Stimulated activated memory B cell treated with anti-CD40 and anti-IgM and Interleukin-4, amounts not matched to agents 10 μg/mL and 1 μg/mL and 100 μg/mL, for 72 hours (primary cell): ENCODE measurements around the gene TEX29.

ENCODE experiments used
- ATAC-seq: fragments of 150-1000 bp; cut with Tn5 transposase; 2 replicates; pipeline ENCODE4 v1.10.0; 2021
- H3K27ac Mint-ChIP-seq: one replicate; pipeline ENCODE4 v1.8.0; 2022; ENCODE audit warnings: mild to moderate bottlenecking, mixed read lengths
- H3K27me3 Mint-ChIP-seq: one replicate; pipeline ENCODE4 v1.8.0; 2022; ENCODE audit warnings: mixed read lengths
- H3K36me3 Mint-ChIP-seq: one replicate; pipeline ENCODE4 v1.8.0; 2022; ENCODE audit warnings: mixed read lengths
- H3K4me1 Mint-ChIP-seq: one replicate; pipeline ENCODE4 v1.8.0; 2022; ENCODE audit warnings: mixed read lengths
- H3K4me3 Mint-ChIP-seq: one replicate; pipeline ENCODE4 v1.8.0; 2022; ENCODE audit warnings: mild to moderate bottlenecking, moderate library complexity, mixed read lengths
- H3K9me3 Mint-ChIP-seq: one replicate; pipeline ENCODE4 v1.8.0; 2022; ENCODE audit warnings: mixed read lengths

Gene TEX29

DNA sequence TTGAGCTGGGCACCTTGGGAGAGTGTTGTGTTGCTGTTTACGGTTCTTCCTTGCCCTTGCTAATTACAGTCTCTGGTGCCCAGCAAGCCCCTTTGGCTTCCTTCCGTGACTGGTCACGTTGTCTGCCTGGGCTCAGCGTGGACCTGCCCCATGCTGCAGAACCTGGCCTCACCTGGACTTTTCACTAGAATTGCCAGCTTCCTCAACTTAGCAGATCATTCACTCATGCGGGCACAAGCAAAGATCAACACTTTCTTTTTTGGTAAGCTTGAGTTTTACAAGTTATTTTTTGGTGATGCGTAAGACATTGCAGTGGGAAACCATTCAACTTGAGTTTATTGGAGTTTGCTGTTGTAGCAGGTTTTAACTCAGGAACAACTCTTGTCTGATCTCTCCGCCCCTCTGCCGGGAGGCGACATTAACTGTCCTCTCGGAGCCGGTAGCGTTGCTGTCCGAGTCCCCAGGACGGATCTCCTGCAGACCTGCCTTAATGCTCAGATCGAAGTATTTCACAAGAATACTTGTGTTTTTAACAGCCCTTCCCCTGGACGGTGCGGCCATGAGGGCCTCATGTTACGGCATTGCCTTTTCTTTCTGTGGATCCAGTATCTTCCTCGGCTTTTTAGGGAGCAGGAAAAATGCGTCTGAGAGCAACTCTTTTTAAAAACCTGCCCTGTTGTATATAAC is 15.7 kb upstream of the TEX29 start:
- Mint-ChIP-seq H3K9me3 (peaks cover under 1% of the 10 kb centered on the region), H3K27me3 (no peaks in the 10 kb centered on the region), H3K36me3 (peaks cover 92% of the 10 kb centered on the region), H3K27ac (peak overlapping the region; percentile 87), H3K4me1 (peaks cover 19% of the 10 kb centered on the region), H3K4me3 (peak overlapping the region; percentile 59)
- peak; percentile 51 for ATAC-seq

DNA sequence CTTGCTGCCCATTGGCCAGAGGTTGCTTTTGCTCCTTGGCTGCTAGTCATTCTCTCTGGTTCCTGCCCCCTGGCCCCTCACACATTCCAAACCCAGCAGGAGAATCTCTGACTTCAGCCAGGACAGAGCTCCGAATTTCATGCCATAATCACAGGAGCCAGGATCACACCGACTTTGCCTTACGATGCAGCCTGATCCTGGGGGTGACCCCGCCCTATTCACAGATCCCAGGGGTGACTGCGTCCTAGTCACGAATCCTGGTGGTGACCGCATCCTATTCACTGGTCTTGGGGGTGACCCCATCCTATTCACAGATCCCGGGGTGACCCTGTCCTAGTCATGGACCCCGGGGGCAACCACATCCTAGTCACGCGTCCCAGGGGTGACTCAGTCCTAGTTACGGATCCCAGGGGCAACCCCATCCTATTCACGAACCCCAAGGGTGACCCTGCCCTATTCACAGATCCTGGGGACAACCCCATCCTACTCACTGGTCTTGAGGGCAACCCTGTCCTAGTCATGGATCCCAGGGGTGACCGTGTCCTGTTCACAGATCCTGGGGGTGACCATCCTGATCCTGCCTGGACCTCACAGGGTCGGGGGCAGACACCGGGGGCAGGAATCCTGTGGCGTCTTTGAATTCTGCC is 7.4 kb upstream of the TEX29 start:
- Mint-ChIP-seq H3K4me1 (no peaks in the 10 kb centered on the region), H3K4me3 (no peak overlapping the region), H3K9me3 (peaks cover 23% of the 10 kb centered on the region), H3K36me3 (peaks cover 81% of the 10 kb centered on the region), H3K27ac (no peak overlapping the region), H3K27me3 (no peaks in the 10 kb centered on the region)
- ATAC-seq: peak; percentile 20

GRCh38 chr13:111313911-111314425 is 6.5 kb upstream of the TEX29 start:
- Mint-ChIP-seq H3K9me3 (peaks cover 23% of the 10 kb centered on the region), H3K4me1 (no peaks in the 10 kb centered on the region), H3K4me3 (no peak overlapping the region), H3K36me3 (peaks cover 78% of the 10 kb centered on the region), H3K27ac (no peak overlapping the region), H3K27me3 (no peaks in the 10 kb centered on the region)
- ATAC-seq: no peak

DNA sequence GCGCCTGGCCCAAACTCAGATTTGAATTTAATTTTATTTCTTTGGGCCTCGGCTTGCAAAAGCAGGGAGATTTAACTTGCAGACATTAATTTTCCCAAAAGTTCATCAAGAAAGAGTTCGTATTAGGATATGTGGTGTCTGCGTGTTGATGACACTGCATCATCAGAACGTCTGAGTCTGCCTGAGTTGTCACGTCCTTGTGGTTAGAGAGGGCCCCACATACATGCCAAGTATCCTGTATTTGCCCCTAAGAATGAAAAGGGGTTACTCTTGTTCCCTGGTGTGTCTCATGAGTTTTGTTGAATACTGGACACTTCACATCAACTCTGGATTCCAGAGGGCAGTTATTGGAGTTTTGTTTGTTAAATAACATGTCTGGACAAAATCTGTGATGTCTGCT is 5.6 kb upstream of the TEX29 start:
- no peaks in the 10 kb centered on the region for H3K4me1 Mint-ChIP-seq
- ATAC-seq: no peak

DNA sequence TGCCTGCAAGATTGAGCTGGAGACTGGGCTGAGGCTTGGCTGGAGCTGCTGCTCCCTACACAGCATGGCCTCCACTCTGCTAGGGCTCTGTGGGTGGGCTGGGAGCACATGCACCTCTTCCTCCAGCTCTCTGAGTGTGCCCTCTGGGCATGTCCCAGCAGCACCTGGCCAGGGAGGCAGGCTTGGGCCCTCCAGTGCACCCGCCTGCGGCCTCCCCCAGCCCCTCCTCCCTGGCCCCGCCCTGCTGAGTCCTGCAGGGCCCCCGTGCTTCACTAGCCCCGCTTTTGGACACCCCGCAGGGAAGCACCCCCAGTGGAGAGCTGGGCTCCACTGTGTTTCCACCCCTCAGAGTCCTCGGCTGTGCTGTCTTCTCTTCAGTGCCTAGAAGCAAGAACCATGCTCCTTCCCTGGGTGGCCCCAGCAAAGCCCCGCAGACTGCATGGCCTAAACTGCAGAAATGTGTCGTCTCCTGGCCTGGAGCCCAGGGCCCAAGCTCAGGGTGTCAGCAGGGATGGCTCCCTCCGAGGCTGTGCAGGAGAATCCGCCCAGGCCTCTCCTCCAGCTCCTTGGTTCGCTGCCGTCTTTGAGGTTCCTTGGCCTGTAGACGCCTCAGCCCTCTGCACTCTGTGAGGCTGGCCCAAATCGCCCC is 5.0 kb upstream of the TEX29 start:
- Mint-ChIP-seq H3K36me3 (peaks cover 70% of the 10 kb centered on the region), H3K4me1 (no peaks in the 10 kb centered on the region), H3K27me3 (no peaks in the 10 kb centered on the region), H3K27ac (no peak overlapping the region), H3K9me3 (peaks cover 16% of the 10 kb centered on the region), H3K4me3 (no peak overlapping the region)
- peak; percentile 5 for ATAC-seq

More for the DNA sequence above, 5.6 kb upstream of the TEX29 start:
- no peaks in the 10 kb centered on the region for H3K27me3 Mint-ChIP-seq
- H3K27ac Mint-ChIP-seq: no peak overlapping the region
- peaks cover 75% of the 10 kb centered on the region for H3K36me3 Mint-ChIP-seq
- H3K4me3 Mint-ChIP-seq: no peak overlapping the region
- H3K9me3 Mint-ChIP-seq: peaks cover 22% of the 10 kb centered on the region

- Mint-ChIP-seq H3K4me1 (no peaks in the 10 kb centered on the region), H3K4me3 (no peak overlapping the region), H3K36me3 (peaks cover 63% of the 10 kb centered on the region), H3K9me3 (peaks cover 8% of the 10 kb centered on the region), H3K27me3 (no peaks in the 10 kb centered on the region), H3K27ac (no peak overlapping the region)
- no peak for ATAC-seq
These were observed 4.2 kb upstream of the TEX29 start for GRCh38 chr13:111316161-111316730.

DNA sequence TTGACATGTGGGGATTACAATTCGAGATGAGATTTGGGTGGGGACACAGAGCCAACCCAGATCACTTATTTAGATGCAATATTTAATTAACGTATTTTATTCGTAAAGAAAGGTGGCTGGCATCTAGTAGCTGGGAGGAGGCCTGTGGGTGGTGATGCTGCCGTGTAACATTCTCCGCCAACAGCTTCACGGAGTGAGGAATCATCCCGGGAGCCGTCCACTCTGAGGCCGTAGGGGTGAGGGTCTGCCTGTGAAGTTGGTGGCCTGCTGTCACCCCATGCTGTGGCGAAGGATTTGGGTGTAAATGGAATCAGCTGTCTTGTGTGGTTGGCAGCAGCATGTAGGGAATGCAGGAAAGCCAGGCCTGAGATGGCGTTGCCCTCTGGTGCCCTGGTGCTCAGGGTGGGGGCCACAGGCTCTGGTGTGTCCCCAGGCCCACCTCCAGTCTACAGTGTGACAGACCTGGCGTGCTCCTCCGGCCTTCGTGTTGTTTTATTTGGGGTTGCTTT is 3.3 kb upstream of the TEX29 start:
- ATAC-seq: no peak
- H3K36me3 Mint-ChIP-seq: peaks cover 54% of the 10 kb centered on the region
- H3K4me3 Mint-ChIP-seq: no peak overlapping the region

GRCh38 chr13:111317571-111318345 is 2.7 kb upstream of the TEX29 start:
- H3K9me3 Mint-ChIP-seq: peaks cover 5% of the 10 kb centered on the region
- peaks cover 48% of the 10 kb centered on the region for H3K36me3 Mint-ChIP-seq
- ATAC-seq: no peak
- H3K4me3 Mint-ChIP-seq: no peak overlapping the region
- no peaks in the 10 kb centered on the region for H3K27me3 Mint-ChIP-seq
- H3K27ac Mint-ChIP-seq: no peak overlapping the region
- no peaks in the 10 kb centered on the region for H3K4me1 Mint-ChIP-seq

More for the DNA sequence above, 3.3 kb upstream of the TEX29 start:
- Mint-ChIP-seq H3K4me1 (no peaks in the 10 kb centered on the region), H3K27ac (no peak overlapping the region), H3K9me3 (peaks cover 5% of the 10 kb centered on the region), H3K27me3 (no peaks in the 10 kb centered on the region)

DNA sequence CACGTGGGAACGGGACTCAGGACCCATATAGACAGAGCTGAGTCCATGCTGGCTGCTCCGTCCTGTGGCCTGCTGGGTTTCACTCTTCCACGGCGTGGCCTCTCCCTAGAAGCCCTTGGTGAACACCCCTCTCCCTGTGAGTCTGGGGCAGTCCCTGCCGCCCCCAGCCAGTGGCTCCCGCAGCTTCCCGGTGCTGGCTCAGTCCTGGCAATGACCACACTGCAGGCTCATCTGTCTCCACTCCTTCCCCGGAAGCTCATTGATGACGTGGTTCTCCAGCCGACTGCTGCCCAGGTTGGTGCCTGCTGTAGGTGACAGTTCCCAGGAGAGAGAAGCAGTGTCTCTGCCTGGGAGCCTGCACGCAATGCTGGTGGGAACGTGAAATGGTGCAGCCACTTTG is 2.1 kb upstream of the TEX29 start:
- H3K4me1 Mint-ChIP-seq: no peaks in the 10 kb centered on the region
- peaks cover 41% of the 10 kb centered on the region for H3K36me3 Mint-ChIP-seq
- H3K4me3 Mint-ChIP-seq: no peak overlapping the region
- no peak overlapping the region for H3K27ac Mint-ChIP-seq
- ATAC-seq: no peak
- peaks cover 2% of the 10 kb centered on the region for H3K9me3 Mint-ChIP-seq
- no peaks in the 10 kb centered on the region for H3K27me3 Mint-ChIP-seq

- H3K27me3 Mint-ChIP-seq: no peaks in the 10 kb centered on the region
- no peaks in the 10 kb centered on the region for H3K4me1 Mint-ChIP-seq
- peaks cover 2% of the 10 kb centered on the region for H3K9me3 Mint-ChIP-seq
- H3K27ac Mint-ChIP-seq: no peak overlapping the region
- peaks cover 39% of the 10 kb centered on the region for H3K36me3 Mint-ChIP-seq
- no peak overlapping the region for H3K4me3 Mint-ChIP-seq
- ATAC-seq: no peak
These were observed 921 bp upstream of the TEX29 start for GRCh38 chr13:111319521-111319920.

DNA sequence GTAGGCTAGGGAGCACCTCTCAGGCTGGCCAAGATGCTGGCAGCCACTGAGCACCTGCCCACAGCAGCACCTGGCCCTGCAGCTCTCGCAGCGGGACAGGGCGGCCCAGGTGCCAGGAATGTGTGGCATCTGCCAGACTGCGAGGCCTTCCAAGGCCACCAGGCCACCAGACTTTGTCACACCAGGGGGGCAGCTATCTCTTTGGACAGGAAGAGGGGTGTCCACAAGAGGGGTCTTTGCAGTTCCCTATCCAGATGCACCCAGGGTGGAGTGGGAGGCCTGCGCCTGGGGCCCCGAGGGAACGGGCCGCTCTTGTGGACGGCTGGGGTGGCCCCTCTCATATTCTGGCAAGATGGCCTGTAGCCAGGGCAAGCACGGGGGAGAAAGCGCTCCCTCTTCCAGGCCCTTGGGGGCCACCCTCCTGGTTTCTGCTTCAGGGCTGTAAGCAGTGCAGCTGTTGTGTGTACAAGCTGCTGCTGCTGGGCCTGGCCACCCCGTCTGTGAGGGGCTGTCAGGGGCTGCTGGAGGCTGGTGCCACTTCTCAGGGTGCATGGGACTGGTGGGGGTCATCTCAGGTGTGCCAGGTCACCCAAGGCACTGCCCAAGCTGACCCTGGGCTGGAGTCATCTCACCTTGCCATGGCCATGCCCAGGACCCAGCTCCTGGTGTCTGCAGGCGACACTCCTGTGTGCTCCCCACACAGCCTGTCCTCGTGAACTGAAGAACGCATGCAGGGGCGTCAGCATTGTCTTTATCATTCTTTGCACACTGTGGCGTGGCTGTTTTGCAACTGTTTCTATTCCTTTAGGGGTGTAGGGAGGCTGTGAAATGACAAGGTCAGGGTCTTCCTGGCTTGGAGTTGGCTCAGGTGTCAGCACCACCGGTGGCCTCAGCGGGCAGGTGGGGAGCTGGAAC is 1.8 kb downstream of the TEX29 start:
- no peaks in the 10 kb centered on the region for H3K9me3 Mint-ChIP-seq

DNA sequence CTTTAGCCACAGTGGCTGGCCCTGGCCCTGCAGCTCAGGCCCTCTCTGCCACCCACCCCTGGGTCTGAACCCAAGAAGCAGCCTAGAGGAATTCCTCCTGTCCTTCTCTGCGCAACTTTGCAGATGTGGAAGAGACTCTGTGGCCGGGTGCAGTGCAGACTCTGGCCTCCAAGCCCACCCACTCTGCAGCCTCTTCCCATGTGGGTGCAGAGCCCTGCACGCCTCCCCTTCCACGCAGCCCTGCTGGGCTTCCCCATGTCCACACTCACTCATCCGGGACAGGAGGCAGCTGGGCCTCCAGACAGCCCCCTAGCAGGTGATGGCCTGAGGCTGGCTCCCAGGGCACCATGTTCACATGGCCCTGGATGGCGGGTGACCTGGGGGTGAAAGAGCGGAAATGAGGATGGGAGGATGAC is 2.5 kb downstream of the TEX29 start:
- H3K36me3 Mint-ChIP-seq: peaks cover 14% of the 10 kb centered on the region
- no peaks in the 10 kb centered on the region for H3K27me3 Mint-ChIP-seq
- H3K4me1 Mint-ChIP-seq: no peaks in the 10 kb centered on the region
- no peaks in the 10 kb centered on the region for H3K9me3 Mint-ChIP-seq
- H3K27ac Mint-ChIP-seq: no peak overlapping the region
- no peak for ATAC-seq
- no peak overlapping the region for H3K4me3 Mint-ChIP-seq

More for the DNA sequence above, 1.8 kb downstream of the TEX29 start:
- Mint-ChIP-seq H3K36me3 (peaks cover 21% of the 10 kb centered on the region), H3K27ac (no peak overlapping the region), H3K27me3 (no peaks in the 10 kb centered on the region), H3K4me3 (no peak overlapping the region), H3K4me1 (no peaks in the 10 kb centered on the region)
- no peak for ATAC-seq

DNA sequence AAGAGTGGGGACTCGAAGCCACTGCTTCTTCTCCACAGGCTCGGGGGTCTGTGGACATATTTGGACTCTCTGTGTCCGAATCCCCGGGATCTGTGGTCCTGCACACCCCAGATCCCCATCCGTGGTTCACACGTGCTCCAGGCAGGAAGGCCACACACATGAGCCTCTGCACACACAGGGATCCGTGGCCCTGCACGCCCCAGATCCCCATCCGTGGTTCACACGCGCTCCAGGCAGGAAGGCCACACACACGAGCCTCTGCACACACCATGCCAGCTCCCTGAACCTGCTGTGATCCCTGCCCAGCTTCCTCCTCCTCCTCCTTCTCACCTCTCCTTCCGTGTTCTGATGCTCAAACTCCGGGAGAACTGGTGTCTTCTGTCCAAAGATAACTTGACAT is 3.1 kb downstream of the TEX29 start:
- Mint-ChIP-seq H3K9me3 (no peaks in the 10 kb centered on the region), H3K4me3 (no peak overlapping the region), H3K27ac (no peak overlapping the region), H3K36me3 (peaks cover 10% of the 10 kb centered on the region), H3K4me1 (no peaks in the 10 kb centered on the region), H3K27me3 (no peaks in the 10 kb centered on the region)
- ATAC-seq: no peak
